GM18907 (cell line): ENCODE measurements around the gene CMAS.
"Not testable (repeated sequence)": the region's sequence is repeated elsewhere in the genome, so short reads cannot be mapped to it uniquely, and the experiment has no call there.

Experiments
- ATAC-seq: cut with Tn5 transposase; IDR thresholded peaks from one replicate; pipeline ENCODE4 v1.9.1; 2021; ENCODE audit warnings: mild to moderate bottlenecking, moderate library complexity; ENCODE audit not compliant: unreplicated experiment

The CMAS gene

DNA sequence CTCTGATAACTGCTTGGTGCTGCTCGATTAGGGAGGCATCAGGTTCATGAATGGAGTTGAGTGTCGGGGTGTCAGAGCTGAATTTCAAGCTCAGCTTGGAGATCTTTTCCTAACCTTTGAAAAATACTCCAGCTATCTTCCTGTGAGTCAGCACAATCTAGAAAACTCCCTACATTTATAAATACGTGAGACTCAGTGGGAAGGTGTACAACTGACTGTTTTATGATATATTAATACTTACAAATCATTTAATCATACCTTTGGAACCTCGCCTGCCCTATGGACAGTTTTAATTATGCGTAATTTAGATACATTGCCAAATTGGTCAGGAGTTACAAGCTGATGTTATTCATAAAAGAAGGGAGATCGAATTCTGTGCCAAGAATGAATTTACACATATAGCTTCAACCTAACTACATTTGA, 961 bp downstream of the CMAS start:
- ATAC-seq, result no peak

DNA sequence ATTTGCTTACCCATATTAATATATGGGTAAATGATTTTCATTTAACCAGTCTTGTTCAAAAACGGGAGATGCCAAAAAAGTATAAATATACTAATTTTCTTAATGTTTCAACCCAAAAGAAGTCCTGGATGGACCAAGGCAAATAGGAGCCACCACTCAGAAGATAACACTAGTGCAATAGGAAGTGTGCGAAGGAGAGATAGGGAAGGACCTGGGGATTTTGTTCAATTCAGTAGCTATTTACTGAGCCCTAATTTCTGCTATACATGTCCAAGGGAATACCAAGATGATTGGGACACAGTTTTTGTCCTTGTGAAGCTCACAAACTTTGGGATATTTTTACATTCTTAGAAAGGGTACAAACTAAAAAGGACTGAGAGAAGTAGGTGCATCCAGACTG, 1.5 kb downstream of the CMAS start:
- ATAC-seq, result no peak

DNA sequence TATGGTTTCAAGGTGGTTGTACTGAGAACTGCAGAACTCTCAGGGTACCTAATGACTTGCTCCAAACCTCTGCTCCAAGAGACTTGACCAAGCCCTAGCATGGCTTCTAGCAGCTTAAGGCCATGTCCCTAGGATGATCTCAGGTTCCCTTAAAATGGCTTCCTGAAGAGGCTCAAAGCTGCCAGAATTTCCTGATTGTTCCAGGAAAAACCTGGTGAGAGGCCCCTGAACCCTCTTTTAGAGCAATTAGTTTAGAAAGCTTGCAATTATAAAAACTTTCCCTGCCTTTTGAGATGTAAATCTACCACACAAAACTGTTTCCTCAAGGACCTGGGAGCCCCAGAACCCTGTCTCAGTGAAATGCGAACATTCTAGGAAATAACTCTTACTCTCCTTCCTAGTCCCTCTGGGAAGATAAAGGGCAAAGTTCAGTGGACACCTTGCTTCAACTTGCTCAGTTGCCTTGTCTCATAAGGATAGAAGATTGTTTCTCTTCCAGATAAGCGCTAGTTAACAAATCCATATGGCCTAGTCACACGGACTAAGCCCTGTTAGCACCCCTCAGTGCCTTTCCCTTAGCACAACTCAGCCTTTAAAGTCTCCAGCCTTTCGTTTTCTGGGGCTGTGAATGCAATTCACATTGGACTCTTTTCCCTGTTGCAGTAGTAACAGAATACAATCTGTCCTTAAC, 2.5 kb downstream of the CMAS start:
- no peak for ATAC-seq

DNA sequence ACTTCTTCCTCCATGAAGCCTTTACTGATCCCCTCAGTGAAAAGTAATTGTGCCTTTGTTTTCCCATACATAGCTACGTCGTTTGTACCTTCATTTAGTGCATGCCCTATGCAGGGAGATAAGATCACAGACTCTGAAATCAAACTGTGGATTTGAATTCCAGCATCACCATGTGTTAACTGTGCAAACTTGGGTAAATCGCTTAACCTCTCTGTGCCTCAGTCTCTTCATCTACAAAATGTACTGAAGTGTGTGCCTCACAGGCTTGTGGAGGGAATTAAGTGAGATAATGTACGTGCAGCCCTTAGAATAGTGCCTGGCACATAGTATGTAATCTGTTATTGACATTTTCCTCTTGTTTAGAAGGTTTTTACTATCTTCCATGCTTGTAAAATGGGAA, 4.1 kb downstream of the CMAS start:
- ATAC-seq, result no peak

DNA sequence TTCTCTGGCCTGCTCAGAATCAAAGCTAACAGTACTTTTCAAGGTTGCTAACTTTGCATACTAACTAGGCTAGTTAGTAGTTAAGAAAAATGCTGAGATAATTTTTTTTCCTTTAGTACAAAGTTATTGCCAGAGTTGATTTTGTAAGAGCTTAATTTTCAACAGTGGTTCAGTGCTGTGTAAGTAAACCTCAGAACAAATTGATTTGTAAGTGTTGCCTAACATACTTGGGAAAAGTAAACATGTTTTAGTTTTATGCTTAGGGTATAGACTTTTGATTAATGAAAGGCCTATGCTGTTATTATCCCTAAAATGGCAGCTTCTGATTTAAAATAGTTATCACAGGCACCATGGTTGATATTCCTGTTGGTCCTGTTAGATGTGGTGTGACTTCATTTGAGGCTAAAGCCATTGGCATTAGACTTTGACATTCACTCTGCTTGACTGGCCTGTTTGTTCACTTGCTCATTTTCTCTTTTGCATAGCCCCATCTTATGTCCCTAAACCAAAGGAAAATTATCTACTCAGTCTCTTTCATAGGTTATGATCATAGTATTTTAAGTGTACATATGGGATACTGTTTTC, 5.2 kb downstream of the CMAS start:
- ATAC-seq, result no peak

DNA sequence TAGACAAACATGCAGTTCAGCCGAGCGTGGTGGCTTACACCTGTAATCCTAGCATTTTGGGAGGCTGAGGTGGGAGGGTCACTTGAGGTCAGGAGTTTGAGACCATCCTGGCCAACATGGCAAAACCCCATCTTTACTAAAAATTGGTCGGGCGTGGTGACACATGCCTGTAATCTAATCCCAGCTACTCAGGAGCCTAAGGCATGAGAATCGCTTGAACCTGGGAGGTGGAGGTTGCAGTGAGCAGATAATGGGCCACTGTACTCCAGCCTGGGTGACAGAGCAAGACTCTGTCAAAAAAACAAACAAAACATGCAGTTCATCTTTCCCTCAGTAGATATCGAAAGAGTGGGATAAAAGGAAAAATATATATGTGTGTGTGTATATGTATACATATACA, 7.0 kb downstream of the CMAS start:
- ATAC-seq, result not testable (repeated sequence)

DNA sequence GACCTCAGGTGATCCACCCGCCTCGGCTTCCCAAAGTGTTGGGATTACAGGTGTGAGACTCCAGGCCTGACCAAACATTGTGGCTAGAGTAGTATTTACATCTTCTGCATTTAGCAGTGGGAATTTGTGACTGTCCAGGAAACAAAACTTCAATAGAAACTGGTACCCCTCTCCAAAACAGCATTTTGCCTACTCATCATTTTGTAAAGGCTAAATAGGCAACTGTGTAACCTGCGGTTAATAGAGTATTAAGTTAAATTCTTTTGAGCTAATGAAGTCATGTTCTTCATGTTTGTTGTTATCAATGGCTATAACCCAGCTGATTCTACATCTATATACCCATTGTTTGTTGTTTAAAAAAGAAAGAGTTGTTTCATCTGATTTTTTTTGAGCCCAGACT, 8.1 kb downstream of the CMAS start:
- no peak for ATAC-seq

DNA sequence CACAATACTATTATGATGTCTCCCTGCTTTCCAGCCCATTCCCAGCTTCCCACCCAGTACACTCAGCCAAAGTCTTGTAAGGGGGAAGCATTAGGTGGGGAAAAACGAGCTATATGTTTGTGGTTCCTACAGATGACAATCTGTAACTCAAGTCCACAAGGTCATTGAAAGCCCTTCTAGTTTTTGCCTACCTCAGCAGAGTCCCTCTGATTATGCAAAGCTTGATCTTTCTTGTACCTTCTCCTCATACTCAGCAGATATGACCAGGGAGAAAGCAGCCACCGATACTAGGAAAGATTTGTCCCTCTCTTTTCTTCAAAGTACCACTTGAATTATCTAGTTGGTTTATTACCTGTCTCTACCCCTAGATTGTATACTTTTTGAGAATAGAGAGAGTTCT, 10.6 kb downstream of the CMAS start:
- no peak for ATAC-seq

DNA sequence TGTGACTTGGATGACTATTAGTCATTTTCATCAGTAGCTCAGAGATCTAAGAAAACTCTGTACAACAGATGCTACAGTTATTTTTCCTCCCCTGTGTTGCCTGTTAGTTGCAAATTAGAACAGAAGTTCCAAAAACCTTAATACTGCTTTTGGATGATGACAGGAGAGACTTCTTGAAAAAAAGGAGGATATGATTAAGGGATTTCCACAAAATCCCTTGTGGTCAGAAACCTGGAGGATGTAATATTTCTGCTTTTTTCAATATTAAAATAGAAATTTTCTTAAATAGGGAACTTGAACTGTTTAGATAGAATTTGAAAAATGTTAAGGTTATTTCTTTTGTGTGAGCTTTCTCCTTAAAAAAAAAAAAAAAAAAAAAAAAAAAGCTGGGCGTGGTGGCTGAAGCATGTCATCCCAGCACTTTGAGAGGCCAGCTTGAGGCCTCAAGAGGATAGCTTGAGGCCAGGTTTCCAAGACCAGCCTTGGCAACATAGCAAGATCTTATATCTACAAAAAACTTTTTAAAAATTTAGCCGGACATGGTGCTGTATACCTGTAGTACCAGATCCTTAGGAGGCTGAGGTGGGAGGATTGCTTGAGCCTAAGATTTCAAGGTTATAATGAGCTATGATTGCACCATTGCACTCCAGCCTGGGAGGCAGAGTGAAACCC, 14.1 kb downstream of the CMAS start:
- no peak for ATAC-seq

DNA sequence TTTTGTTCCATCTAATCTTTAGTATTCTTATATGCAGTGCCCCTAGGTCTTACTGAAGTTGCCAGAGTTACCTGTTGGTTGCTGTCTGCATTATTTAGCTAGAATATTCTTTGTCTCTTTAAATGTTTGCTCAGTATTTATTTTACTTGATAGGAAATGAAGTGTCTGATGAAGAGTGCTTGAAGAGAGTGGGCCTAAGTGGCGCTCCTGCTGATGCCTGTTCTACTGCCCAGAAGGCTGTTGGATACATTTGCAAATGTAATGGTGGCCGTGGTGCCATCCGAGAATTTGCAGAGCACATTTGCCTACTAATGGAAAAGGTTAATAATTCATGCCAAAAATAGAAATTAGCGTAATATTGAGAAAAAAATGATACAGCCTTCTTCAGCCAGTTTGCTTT, 18.9 kb downstream of the CMAS start:
- ATAC-seq, result no peak

DNA sequence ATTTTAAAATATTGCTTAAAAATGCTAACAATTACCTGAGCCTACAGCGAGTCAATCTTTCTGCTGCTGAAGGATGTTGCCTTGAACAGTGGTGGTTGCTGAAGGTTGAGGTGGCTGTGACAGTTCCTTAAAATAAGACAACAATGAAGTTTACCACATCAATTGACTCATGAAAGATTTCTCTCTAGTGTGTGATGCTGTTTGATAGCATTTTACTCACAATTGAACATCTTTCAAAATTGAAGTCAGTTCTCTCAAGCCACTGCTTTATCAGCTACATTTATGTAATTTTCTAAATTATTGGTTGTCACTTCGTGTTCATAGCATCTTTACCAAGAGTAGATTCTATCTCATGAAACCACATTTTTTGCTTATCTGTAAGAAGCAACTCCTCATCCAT, 20.3 kb downstream of the CMAS start:
- no peak for ATAC-seq

DNA sequence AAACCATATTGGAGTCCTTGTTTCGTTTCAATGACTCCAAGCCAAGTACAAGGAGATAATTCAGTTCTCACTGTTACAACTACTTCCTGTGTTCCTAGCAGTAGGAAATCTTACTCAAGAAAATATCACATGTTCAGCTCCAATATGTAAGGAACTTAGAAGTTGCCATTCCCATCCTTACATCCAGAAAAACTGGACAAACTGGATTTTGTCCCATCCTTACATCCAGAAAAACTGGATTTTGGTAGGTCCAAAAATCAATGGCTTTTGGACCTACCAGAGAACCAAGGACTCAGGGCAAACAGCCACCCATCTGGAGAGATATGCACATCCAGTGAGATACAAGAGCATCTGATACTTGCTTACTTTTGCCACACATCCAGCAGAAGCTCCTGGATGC, 23.8 kb downstream of the CMAS start:
- ATAC-seq, result no peak

DNA sequence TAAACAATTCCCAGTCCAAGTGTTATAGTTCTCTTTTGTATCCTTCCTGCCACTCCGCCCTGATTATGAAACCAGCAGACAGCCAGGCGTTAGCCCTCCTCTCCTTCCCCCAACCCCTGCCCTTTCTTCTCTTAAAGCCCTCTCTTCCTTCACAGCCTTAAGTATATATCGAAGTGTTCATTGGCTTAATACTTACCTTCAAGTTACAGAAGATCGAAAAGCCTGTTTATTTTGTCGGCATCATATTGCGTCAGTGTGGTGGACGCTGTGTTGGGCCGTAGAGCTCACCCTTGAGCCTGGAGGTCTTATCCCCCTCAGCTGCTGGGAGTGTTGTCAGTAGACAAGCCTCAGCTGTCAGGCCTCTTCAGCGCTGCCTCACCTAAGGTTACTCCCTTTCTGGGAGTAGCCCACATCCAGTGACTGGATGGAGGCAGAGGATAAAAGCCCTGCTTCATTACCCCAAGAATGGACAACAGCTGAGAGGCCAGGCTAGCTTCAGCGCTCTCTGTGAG, 36.2 kb downstream of the CMAS start:
- ATAC-seq, result no peak

DNA sequence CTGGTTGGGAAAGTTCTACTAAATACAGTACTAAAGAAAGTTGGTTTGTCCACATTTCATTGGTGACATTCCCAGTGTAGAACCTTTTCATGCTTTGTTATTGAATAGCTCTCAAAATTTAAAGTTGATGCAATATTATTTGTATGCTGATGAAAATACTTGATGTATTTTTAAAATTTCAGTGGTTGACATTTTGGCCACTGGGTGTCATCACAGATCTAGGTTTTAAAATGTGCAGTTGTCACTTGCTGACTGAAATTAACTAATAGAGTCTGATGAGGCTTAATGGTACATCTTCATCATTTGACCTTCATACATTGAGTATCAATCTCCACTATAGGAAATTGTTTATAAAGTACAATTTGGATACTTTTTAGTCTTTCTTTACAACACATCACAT, 37.1 kb downstream of the CMAS start:
- no peak for ATAC-seq

DNA sequence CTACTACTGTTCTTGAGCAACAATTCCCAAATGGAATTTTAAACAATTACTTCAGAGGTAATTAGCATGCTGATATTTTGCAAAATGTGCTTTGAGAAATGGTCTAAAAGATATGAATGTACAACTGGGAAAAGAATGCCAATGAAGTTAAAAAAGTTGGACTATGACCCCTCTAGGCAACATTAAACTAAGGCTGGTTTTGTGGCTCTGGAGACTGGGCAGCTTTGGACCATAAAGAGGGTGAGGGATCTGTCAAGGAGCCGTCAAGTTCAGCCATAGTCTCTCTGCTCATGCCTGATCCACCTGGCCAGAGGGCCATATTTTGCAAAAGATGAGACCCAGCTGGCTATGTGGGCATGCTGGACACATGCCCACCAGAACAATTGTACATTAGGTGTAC, 38.8 kb downstream of the CMAS start:
- no peak for ATAC-seq

DNA sequence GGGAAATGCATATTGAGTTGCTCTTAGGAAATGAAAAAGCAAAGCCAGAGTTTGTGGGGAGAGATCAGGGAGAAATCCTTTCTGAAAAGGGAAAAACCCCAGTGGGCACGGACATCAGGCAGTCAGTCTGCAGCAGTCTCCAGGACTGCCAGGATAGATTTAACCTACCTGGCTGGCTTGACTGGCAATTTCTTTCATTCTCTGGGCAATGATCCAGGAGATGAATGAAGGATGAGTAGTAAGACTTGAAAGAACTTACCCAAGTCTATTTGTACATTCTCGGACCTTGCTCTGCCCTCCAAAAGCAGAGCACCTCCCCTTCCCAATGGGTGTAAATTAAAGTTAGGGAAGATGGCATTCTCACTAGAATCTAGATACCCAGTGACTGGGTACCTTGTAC, 42.9 kb downstream of the CMAS start:
- ATAC-seq, result no peak

DNA sequence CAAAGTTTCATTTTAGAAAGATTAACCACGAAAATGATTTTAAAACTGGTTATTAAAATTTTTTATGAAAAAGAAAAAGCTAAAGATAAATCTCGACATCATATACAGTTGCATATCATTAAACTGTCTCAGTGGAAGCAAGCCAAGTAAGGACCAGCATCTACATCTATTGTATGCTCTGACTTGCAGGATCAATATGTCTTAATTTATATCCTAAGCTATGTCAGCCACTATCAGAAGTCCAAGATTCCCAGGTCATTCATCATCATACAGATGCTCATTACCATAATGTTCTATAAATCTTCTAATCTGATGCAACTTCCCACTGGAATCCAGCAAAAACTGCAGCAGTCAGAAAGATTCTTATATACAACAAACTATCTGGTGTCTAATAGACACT, 43.5 kb downstream of the CMAS start:
- no peak for ATAC-seq

DNA sequence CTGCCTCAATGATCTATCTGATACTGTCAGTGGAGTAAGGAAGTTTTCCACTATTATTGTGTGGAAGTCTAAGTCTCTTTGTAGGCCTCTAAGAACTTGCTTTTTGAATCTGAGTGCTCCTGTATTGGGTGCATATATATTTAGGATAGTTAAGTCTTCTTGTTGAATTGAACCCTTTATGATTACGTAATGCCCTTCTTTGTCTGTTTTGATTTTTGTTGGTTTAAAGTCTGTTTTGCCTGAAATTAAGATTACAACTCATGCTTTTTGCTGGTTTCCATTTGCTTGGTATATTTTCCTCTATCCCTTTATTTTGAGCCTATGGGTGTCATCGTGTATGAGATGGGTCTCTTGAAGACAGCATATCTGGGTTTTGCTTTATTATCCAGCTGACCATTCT, 53.0 kb downstream of the CMAS start:
- not testable (repeated sequence) for ATAC-seq

DNA sequence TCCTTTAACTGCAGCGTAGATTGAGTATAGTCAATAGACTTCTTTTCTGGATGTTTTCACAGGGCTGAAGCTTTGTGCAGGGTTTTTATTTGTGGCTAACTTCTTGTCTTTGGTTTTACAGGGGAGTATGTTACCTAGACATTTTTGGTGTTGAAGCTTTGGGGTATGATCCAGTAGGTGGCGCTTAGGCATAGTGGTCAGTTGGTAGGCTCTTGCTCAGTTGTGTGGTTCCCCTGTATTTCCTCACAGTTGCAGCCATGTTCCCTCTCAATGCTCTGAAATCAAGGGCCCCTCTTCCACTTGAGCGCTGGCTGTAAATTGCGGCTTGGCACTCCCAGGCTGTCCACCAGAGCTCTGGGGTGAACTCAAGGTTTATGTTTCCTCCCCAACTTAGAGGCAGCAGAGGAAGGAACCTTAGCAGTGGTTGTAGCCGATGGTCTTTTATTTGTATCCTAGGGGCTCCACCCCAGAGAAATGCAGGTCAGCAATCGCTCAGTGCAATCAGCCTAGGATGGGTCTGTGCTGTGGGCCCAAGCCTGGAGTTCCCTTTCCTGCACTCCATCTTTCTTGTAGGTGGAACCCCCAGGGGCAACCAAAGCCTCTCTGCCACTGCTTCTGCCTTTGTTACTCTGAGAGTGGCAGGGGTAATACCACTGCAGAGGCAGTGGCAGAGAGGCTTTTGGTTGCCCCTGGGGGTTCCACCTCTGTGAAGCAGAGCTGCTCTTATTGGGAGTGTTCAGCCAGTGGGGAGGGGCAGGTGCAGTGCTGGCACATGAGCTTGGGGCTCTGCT, 55.1 kb downstream of the CMAS start:
- peak; percentile 74 for ATAC-seq

DNA sequence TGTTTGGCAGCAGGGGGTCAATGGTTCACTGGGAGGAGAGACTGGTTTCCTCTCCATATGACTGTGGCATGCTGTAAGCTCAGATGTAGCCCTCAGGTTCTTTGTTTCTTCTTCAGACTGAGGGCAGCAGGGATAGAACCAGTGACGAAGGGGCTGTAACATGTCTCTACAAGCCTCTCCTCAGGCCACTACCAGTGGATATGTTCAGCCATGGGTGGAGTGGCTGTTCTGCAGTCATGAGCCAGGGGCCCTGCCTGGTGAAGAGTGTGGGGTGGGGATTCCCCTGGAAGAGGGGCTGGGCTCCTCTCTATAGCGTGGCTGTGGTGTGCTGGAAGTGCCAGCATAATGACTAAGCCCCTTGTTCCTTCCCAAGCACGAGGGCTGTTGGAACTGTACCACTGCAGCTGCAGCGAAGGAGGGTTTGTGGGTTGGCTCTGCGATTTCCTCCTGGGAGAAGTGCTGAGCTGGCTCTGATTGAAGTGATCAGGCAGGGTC, 55.8 kb downstream of the CMAS start:
- peak; percentile 57 for ATAC-seq

DNA sequence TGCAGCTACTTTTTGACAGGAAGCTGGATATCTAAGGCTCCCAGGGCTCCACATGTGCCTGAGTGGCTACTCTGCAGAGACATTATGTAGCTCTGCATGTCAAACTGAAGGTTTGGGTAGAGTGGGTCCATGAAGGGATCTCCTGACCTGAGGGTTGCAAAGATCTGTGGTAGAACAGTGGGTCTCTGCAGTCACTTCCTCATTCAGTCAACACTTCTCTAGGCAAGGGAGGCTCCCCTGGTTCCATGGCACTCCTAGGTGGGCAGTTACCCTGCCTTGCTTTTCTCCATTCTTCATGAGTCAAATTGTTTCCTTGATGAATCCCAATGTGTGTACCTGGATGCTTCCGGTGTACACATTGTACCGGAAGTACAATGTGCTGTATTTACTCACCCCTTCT, 57.4 kb downstream of the CMAS start:
- no peak for ATAC-seq
